Fibroblast of mammary gland (primary cell): ENCODE data around the gene ZNF710.

Source experiments
- DNase-seq: peaks from one replicate; pipeline ENCODE4 v3.0.0-alpha.2; 2010; ENCODE audit warnings: low read depth
- H3K4me3 ChIP-seq: 2 replicates; pipeline ENCODE4 v1.5.1; 2011; ENCODE audit warnings: low read depth, mild to moderate bottlenecking, low read length, moderate library complexity; ENCODE audit not compliant: control insufficient read depth
- TF ChIP-seq, protein P1 (sequence below): conservative IDR thresholded peaks from 2 replicates; pipeline ENCODE4 v1.5.1; 2011; ENCODE audit warnings: low read depth, low read length, inconsistent platforms; ENCODE audit not compliant: control insufficient read depth, insufficient read depth

The ZNF710 gene

DNA sequence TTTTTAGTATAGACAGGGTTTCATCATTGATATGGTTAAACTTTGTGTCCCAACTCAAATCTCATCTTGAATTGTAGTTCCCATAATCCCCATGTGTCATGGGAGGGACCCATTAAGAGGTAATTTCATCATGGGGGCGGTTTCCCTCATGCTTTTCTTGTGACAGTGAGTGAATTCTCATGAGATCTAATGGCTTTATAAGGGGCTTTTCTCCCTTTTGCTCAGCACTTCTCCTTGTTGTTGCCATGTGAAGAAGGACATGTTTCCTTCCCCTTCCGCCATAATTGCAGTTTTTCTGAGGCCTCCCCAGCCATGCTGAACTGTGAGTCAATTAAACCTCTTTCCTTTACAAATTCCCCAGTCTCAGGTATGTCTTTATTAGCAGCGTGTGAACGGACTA lies 20.2 kb upstream of the ZNF710 start:
- no peak overlapping the region for H3K4me3 ChIP-seq
- TF ChIP-seq, protein P1, sequence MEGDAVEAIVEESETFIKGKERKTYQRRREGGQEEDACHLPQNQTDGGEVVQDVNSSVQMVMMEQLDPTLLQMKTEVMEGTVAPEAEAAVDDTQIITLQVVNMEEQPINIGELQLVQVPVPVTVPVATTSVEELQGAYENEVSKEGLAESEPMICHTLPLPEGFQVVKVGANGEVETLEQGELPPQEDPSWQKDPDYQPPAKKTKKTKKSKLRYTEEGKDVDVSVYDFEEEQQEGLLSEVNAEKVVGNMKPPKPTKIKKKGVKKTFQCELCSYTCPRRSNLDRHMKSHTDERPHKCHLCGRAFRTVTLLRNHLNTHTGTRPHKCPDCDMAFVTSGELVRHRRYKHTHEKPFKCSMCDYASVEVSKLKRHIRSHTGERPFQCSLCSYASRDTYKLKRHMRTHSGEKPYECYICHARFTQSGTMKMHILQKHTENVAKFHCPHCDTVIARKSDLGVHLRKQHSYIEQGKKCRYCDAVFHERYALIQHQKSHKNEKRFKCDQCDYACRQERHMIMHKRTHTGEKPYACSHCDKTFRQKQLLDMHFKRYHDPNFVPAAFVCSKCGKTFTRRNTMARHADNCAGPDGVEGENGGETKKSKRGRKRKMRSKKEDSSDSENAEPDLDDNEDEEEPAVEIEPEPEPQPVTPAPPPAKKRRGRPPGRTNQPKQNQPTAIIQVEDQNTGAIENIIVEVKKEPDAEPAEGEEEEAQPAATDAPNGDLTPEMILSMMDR: no peak
- DNase-seq: no peak

DNA sequence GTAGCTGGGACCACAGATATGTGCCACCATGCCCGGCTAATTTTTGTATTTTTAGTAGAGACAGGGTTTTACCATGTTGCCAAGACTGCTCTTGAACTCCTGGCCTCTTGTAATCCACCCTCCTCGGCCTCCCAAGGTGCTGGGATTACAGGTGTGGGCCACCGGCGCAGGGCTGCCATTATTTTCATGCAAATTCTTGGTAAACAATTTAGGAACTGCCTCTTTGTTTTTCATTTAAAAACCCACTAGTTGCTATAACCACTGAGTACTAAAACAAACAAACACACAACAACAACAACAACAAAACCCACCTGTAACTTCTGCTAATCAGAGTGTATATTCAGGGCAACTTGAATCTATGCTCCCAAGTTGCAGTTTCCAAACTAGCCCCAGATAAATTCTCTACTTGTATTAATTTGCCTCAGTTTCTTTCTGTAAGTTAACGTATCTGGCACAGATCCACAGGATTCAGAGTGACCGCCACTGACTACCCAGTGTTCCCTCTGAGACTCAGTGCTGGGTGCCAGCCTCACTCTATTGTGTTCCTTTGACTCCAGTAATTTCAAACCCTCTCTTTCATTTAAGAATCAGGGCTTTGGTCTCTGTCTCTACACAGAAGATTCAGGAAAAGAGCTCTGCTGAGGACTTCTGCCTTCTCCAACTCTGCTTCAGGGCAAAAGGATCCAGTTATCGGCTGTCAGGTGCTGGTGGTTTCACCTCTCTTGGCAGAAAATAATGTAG lies 18.6 kb upstream of the ZNF710 start:
- H3K4me3 ChIP-seq: no peak overlapping the region
- DNase-seq: no peak
- TF ChIP-seq, protein P1: no peak

- DNase-seq: no peak
- TF ChIP-seq, protein P1: no peak
- no peak overlapping the region for H3K4me3 ChIP-seq
Observed at GRCh38 chr15:89984001-89984400, 17.1 kb upstream of the ZNF710 start.

GRCh38 chr15:89984421-89985010 lies 16.6 kb upstream of the ZNF710 start:
- TF ChIP-seq, protein P1: no peak
- no peak for DNase-seq
- H3K4me3 ChIP-seq: no peak overlapping the region

DNA sequence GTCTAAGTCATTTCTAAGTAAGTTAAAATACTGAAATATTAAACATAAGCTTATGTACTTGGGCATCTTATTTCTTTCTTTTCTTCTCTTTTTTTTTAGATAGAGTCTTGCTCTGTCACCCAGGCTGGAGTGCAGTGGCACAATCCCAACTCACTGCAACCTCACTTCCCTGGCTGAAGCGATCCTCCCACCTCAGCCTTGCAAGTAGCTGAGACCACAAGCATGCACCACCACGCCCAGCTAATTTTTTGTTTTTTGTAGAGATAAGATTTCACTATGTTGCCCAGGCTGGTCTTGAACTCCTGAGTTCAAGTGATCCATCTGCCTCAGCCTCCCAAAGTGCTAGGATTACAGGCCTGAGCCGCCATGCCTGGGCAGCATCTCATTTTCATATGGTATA lies 16.0 kb upstream of the ZNF710 start:
- TF ChIP-seq, protein P1: no peak
- H3K4me3 ChIP-seq: no peak overlapping the region
- no peak for DNase-seq

- DNase-seq: no peak
- H3K4me3 ChIP-seq: no peak overlapping the region
- TF ChIP-seq, protein P1: no peak
Observed at GRCh38 chr15:89991312-89991711, 9.8 kb upstream of the ZNF710 start.
